ENCODE measurements around the gene USP9X.
"Not testable (repeated sequence)": the region's sequence is repeated elsewhere in the genome, so short reads cannot be mapped to it uniquely, and the experiment has no call there.

GRCh38 chrX:41234471-41234870 lies 149.2 kb downstream of the USP9X start:
- TF ChIP-seq, protein P1, sequence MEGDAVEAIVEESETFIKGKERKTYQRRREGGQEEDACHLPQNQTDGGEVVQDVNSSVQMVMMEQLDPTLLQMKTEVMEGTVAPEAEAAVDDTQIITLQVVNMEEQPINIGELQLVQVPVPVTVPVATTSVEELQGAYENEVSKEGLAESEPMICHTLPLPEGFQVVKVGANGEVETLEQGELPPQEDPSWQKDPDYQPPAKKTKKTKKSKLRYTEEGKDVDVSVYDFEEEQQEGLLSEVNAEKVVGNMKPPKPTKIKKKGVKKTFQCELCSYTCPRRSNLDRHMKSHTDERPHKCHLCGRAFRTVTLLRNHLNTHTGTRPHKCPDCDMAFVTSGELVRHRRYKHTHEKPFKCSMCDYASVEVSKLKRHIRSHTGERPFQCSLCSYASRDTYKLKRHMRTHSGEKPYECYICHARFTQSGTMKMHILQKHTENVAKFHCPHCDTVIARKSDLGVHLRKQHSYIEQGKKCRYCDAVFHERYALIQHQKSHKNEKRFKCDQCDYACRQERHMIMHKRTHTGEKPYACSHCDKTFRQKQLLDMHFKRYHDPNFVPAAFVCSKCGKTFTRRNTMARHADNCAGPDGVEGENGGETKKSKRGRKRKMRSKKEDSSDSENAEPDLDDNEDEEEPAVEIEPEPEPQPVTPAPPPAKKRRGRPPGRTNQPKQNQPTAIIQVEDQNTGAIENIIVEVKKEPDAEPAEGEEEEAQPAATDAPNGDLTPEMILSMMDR (IDR thresholded peaks at IDR 0.05; ENCODE audit: poor library complexity): not testable (repeated sequence)
- TF ChIP-seq EZH2 (IDR thresholded peaks at IDR 0.05; ENCODE audit: borderline replicate concordance): not testable (repeated sequence)
